Colonic mucosa (tissue), 4 donors: ENCODE data around the gene HIPK3. TPM values are rescaled to one million over a fixed set of nuclear protein-coding genes. Genes with fewer than 3 reads are reported as not detected.
"Not testable (repeated sequence)": the region's sequence is repeated elsewhere in the genome, so short reads cannot be mapped to it uniquely, and the experiment has no call there.

Experiments
- DNase-seq: peaks from one replicate; pipeline ENCODE4 v3.0.0-alpha.2; 2020
- H3K27ac ChIP-seq: fragments of 200-600 bp; one replicate; pipeline ENCODE4 v1.8.0; 2021
- H3K27me3 ChIP-seq: fragments of 200-600 bp; one replicate; pipeline ENCODE4 v1.8.0; 2021
- H3K36me3 ChIP-seq: fragments of 200-600 bp; one replicate; pipeline ENCODE4 v1.8.0; 2021
- H3K4me1 ChIP-seq: fragments of 200-600 bp; one replicate; pipeline ENCODE4 v1.8.0; 2021; ENCODE audit warnings: mild to moderate bottlenecking
- H3K4me3 ChIP-seq: fragments of 200-600 bp; one replicate; pipeline ENCODE4 v1.8.0; 2021
- H3K9ac ChIP-seq, 2 donors: one replicate each; pipeline ENCODE4 v1.7.0; 2013; ENCODE audit warnings: control low read depth in 2 of 2, low read depth in 2 of 2, low read length in 2 of 2
- H3K9me3 ChIP-seq: fragments of 200-600 bp; one replicate; pipeline ENCODE4 v1.8.0; 2021
- CTCF ChIP-seq: fragments of 200-600 bp; IDR thresholded peaks from one replicate; pipeline ENCODE4 v1.8.0; 2022; ENCODE audit warnings: antibody characterized with exemption, mild to moderate bottlenecking
- intact Hi-C: fragments of 100-400 bp; cut with DNase I; formaldehyde crosslinking; loops from one replicate; pipeline ENCODE4 v1.14.1; 2022
- total RNA-seq, 2 donors: library from RNA; stranded (reverse); fragmentation: NEBNext Ultra II Directional in 1 of 2; extraction: Animal tissue kit (Norgen Biotek cat#: 25700) in 1 of 2; gene quantifications; one replicate each; pipeline ENCODE4 v1.2.1, GENCODE V29; 2021
- donor health status: healthy.
- donor health status: DM: no; HTN: no; CAD: no.
- donor health status: DM: no; HTN: no; CAD: no.

Gene HIPK3
- total RNA-seq, 2 donors from 2014 or later: 48.1 to 96.3 TPM

GRCh38 chr11:33294224-33294623, 37.0 kb downstream of the HIPK3 start:
- H3K27me3 ChIP-seq: no peaks in the 10 kb centered on the region
- no peak for DNase-seq
- no peaks in the 10 kb centered on the region for H3K4me1 ChIP-seq
- TF ChIP-seq CTCF: no peak
- intact Hi-C loops: no loop called here
- H3K9me3 ChIP-seq: no peaks in the 10 kb centered on the region
- H3K27ac ChIP-seq: no peak overlapping the region
- H3K9ac ChIP-seq: no peak overlapping the region
- H3K4me3 ChIP-seq: no peak overlapping the region
- H3K36me3 ChIP-seq: no peaks in the 10 kb centered on the region

GRCh38 chr11:33294797-33295196, 37.6 kb downstream of the HIPK3 start:
- intact Hi-C loops: no loop called here
- H3K36me3 ChIP-seq: no peaks in the 10 kb centered on the region
- TF ChIP-seq CTCF: no peak
- H3K9me3 ChIP-seq: no peaks in the 10 kb centered on the region
- no peaks in the 10 kb centered on the region for H3K27me3 ChIP-seq
- no peaks in the 10 kb centered on the region for H3K4me1 ChIP-seq
- DNase-seq: no peak
- H3K4me3 ChIP-seq: no peak overlapping the region
- H3K9ac ChIP-seq: no peak overlapping the region
- no peak overlapping the region for H3K27ac ChIP-seq

GRCh38 chr11:33296695-33297094, 39.5 kb downstream of the HIPK3 start:
- no peaks in the 10 kb centered on the region for H3K27me3 ChIP-seq
- H3K4me3 ChIP-seq: no peak overlapping the region
- intact Hi-C loops: no loop called here
- no peak overlapping the region for H3K9ac ChIP-seq
- H3K9me3 ChIP-seq: no peaks in the 10 kb centered on the region
- H3K4me1 ChIP-seq: no peaks in the 10 kb centered on the region
- no peak for DNase-seq
- no peak overlapping the region for H3K27ac ChIP-seq
- no peak for TF ChIP-seq CTCF
- no peaks in the 10 kb centered on the region for H3K36me3 ChIP-seq

- H3K36me3 ChIP-seq: no peaks in the 10 kb centered on the region
- H3K4me3 ChIP-seq: no peak overlapping the region
- H3K27me3 ChIP-seq: no peaks in the 10 kb centered on the region
- H3K27ac ChIP-seq: no peak overlapping the region
- no peak for TF ChIP-seq CTCF
- no peaks in the 10 kb centered on the region for H3K9me3 ChIP-seq
- intact Hi-C loops: no loop called here
- H3K9ac ChIP-seq: no peak overlapping the region
- H3K4me1 ChIP-seq: no peaks in the 10 kb centered on the region
- no peak for DNase-seq
Observed at GRCh38 chr11:33303541-33303940, 46.4 kb downstream of the HIPK3 start.

- H3K9me3 ChIP-seq, H3K36me3 ChIP-seq, intact Hi-C loops, DNase-seq, H3K27me3 ChIP-seq, H3K4me1 ChIP-seq, H3K27ac ChIP-seq, H3K9ac ChIP-seq, H3K4me3 ChIP-seq: not testable (repeated sequence)
Observed at GRCh38 chr11:33306821-33307220, 49.6 kb downstream of the HIPK3 start.

- intact Hi-C loops: no loop called here
- Histone ChIP-seq H3K36me3 (no peaks in the 10 kb centered on the region), H3K9ac (no peak overlapping the region), H3K9me3 (no peaks in the 10 kb centered on the region), H3K4me3 (no peak overlapping the region), H3K4me1 (no peaks in the 10 kb centered on the region), H3K27ac (no peak overlapping the region), H3K27me3 (no peaks in the 10 kb centered on the region)
- no peak for DNase-seq
- TF ChIP-seq CTCF: no peak
Observed at GRCh38 chr11:33307984-33308383, 50.8 kb downstream of the HIPK3 start.
